ENCODE measurements around the gene CCDC158. TPM values are rescaled to one million over a fixed set of nuclear protein-coding genes. Genes with fewer than 3 reads are reported as not detected.

Gene CCDC158
- total and polyA plus RNA-seq, 2 of the 8 experiments (the other 6 are each of a cell fraction or from before 2014, with no cell fraction given): not detected

- TF ChIP-seq POLR2A (IDR thresholded peaks at IDR 0.05; ENCODE audit: control extremely low read depth in 1 of 2, low read depth in 2 of 2, low read length in 2 of 2) (no peak), NRF1 (IDR thresholded peaks at IDR 0.05; ENCODE audit: low read depth, low read length) (no peak), KDM5A (IDR thresholded peaks at IDR 0.05; ENCODE audit: low read length) (no peak), HDAC2 (IDR thresholded peaks at IDR 0.05; ENCODE audit: borderline replicate concordance in 1 of 2, low read depth in 2 of 2, low read length in 2 of 2) (no peak), SRF (IDR thresholded peaks at IDR 0.05; ENCODE audit: low read depth, low read length) (no peak), EZH2 (IDR thresholded peaks at IDR 0.05; ENCODE audit: low read depth, low read length, severe bottlenecking) (no peak), YY1 (IDR thresholded peaks at IDR 0.05; ENCODE audit: low read depth, low read length) (no peak)
Observed at GRCh38 chr4:76272999-76273398, 147.9 kb downstream of the CCDC158 start (continued).

All from H1 (cell line).